22Rv1 (cell line): Measurements from ENCODE around the gene ATAD3A.

Source experiments
- CTCF ChIP-seq: fragments of 450-650 bp; IDR thresholded peaks from 2 replicates; pipeline ENCODE4 v1.5.1; 2017; ENCODE audit warnings: mild to moderate bottlenecking
- ZFX ChIP-seq: fragments of 450-650 bp; IDR thresholded peaks from 2 replicates; pipeline ENCODE4 v1.6.1; 2017; ENCODE audit warnings: antibody characterized with exemption, borderline replicate concordance

GRCh38 chr1:1547011-1547410, 35.0 kb downstream of the ATAD3A start:
- no peak for TF ChIP-seq CTCF
- TF ChIP-seq ZFX: no peak
